Thymus (tissue), 14 donors: ENCODE data around the gene CDC27. TPM values are rescaled to one million over a fixed set of nuclear protein-coding genes. Genes with fewer than 3 reads are reported as not detected.

Experiments used
- DNase-seq, 9 donors: peaks; one replicate each; pipeline ENCODE4 v3.0.0-alpha.2; 2013; ENCODE audit warnings: low spot score in 9 of 9, low read depth in 6 of 9, missing footprints in 1 of 9
- H3K27ac ChIP-seq, 2 donors: one replicate each; pipeline ENCODE4 v1.5.1; 2013; ENCODE audit warnings: control low read depth in 1 of 2, low read depth in 1 of 2, low read length in 1 of 2, mild to moderate bottlenecking in 1 of 2, moderate library complexity in 1 of 2
- H3K27me3 ChIP-seq, 2 donors: one replicate each; pipeline ENCODE4 v1.5.1; 2013; ENCODE audit warnings: low read length in 1 of 2; ENCODE audit not compliant: control insufficient read depth in 2 of 2, insufficient read depth in 1 of 2
- H3K36me3 ChIP-seq, 2 donors: one replicate each; pipeline ENCODE4 v1.5.1; 2013; ENCODE audit warnings: low read length in 1 of 2, mild to moderate bottlenecking in 1 of 2, moderate library complexity in 1 of 2; ENCODE audit not compliant: control insufficient read depth in 2 of 2, insufficient read depth in 2 of 2
- H3K4me1 ChIP-seq, 2 donors: one replicate each; pipeline ENCODE4 v1.5.1; 2013; ENCODE audit warnings: low read length in 2 of 2; ENCODE audit not compliant: control insufficient read depth in 2 of 2, insufficient read depth in 2 of 2
- H3K4me3 ChIP-seq, 2 donors: one replicate each; pipeline ENCODE4 v1.5.1; 2013; ENCODE audit warnings: low read length in 2 of 2, control low read depth in 1 of 2, mild to moderate bottlenecking in 1 of 2
- H3K9me3 ChIP-seq, 2 donors: one replicate each; pipeline ENCODE4 v1.5.1; 2013; ENCODE audit warnings: low read length in 1 of 2, mild to moderate bottlenecking in 1 of 2; ENCODE audit not compliant: control insufficient read depth in 2 of 2, insufficient read depth in 1 of 2
- WGBS: extraction: QIAGEN DNeasy Blood & Tissue Kit; methylation state at CpG from one replicate; pipeline ENCODE4 v1.1.7; 2013; 5-methylcytosine and 5-hydroxymethylcytosine counted together
- long read RNA-seq, 10 donors: transcript quantifications; one replicate each; lab custom pipeline, GENCODE V29; 2026
- polyA plus RNA-seq: library from polyadenylated mRNA; stranded (reverse); fragments of 200-250 nt; gene quantifications from one replicate; pipeline ENCODE4 v1.2.3, GENCODE V29; 2013
- total RNA-seq: library from RNA; stranded (reverse); fragments of 120-200 nt; gene quantifications from one replicate; pipeline ENCODE4 v1.2.4, GENCODE V29; 2013
- donor health status: healthy.

CDC27 gene
- total RNA-seq (52.2 TPM), polyA plus RNA-seq (21.1 TPM)
- long read RNA-seq, donor 1: 0 reads
- long read RNA-seq, donor 2: 0 reads
- long read RNA-seq, donor 3, full-length matches to known transcripts: 1 of 1 reads
- long read RNA-seq, donor 3, partial matches to known transcripts: 0 of 1 reads
- long read RNA-seq, donor 3, other reads (novel, unspliced or antisense): 0 of 1 reads
- long read RNA-seq, donor 4: 0 reads
- long read RNA-seq, donor 5, full-length matches to known transcripts: 2 of 2 reads
- long read RNA-seq, donor 5, partial matches to known transcripts: 0 of 2 reads
- long read RNA-seq, donor 5, other reads (novel, unspliced or antisense): 0 of 2 reads
- long read RNA-seq, donor 6, full-length matches to known transcripts: 2 of 2 reads
- long read RNA-seq, donor 6, partial matches to known transcripts: 0 of 2 reads
- long read RNA-seq, donor 6, other reads (novel, unspliced or antisense): 0 of 2 reads
- long read RNA-seq, donor 7, partial matches to known transcripts: 0 of 2 reads
- long read RNA-seq, donor 7, other reads (novel, unspliced or antisense): 0 of 2 reads
- long read RNA-seq, donor 8, full-length matches to known transcripts: 1 of 1 reads
- long read RNA-seq, donor 8, partial matches to known transcripts: 0 of 1 reads
- long read RNA-seq, donor 8, other reads (novel, unspliced or antisense): 0 of 1 reads
- long read RNA-seq, donor 9, full-length matches to known transcripts: 1 of 1 reads
- long read RNA-seq, donor 9, partial matches to known transcripts: 0 of 1 reads
- long read RNA-seq, donor 9, other reads (novel, unspliced or antisense): 0 of 1 reads
- long read RNA-seq, donor 10, partial matches to known transcripts: 6 of 7 reads
- long read RNA-seq, donor 10, other reads (novel, unspliced or antisense): 0 of 7 reads

DNA sequence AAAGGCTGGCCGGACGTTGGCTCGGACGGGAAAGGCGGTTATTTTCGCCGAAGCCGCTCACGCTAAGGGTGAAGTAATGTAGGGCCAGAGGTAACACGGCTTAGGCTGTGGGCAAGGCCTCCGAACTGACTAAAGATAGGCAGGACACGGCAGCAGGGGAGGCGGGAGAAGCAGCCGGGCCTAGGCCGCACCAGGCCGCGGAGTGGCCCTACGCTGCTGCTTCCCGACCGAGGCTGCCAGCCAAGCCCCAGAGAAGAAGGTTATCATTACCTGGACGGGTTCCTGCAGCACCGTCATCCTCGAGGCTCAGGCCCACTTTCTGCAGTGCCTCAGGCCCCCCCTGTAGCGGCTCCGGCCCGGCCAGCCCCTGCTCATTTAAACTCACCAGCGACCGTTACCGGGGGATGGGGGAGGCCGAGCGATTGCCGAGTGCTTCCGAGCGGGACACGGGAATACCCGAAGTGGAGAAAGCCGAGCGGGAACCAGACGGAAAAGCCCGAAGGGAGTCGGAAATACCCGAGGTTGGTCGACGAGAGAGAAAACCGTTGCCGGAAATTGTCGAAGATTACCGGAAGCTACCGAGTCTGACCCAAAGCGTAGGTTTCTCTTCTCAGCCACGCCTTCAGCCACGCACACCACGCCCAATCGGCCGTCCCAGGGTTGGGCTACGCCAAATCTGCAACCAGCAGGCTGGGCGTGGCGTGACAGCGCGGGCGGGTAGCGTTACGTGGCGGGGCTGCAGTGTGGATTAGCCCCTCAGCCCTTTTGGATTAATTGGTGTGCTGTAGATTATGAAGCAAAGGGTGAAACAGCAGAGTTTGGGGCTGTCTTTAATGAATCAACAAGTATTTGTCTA, at the start of gene CDC27:
CDC27 (minus strand) TSS at position 420 of the 856 bp plus-strand sequence; CDS start at position 297, 123 bp downstream.
- no peaks in the 10 kb centered on the region for H3K36me3 ChIP-seq
- peak within 1 kb of the TSS; percentile 61 to 89 for H3K27ac ChIP-seq
- peak within 1 kb of the TSS; percentile 79 to 82 for H3K4me3 ChIP-seq
- WGBS: under 1% methylated on average over 64 of the region's 64 CpGs
- DNase-seq: peak; percentile 95 to 100 (median 100)
- H3K9me3 ChIP-seq: no peaks in the 10 kb centered on the region
- peaks cover 0 to 6% of the 10 kb centered on the region in 2 donors for H3K4me1 ChIP-seq
- no peaks in the 10 kb centered on the region for H3K27me3 ChIP-seq

GRCh38 chr17:47238321-47239010, 49.4 kb upstream of the CDC27 start:
- WGBS: 87% methylated on average over 29 of the region's 29 CpGs
- no peak for DNase-seq
- H3K9me3 ChIP-seq: peaks cover 0 to 20% of the 10 kb centered on the region in 2 donors
- H3K4me1 ChIP-seq: no peaks in the 10 kb centered on the region
- no peak overlapping the region for H3K27ac ChIP-seq
- H3K27me3 ChIP-seq: no peaks in the 10 kb centered on the region
- H3K4me3 ChIP-seq: no peak overlapping the region
- H3K36me3 ChIP-seq: no peaks in the 10 kb centered on the region

GRCh38 chr17:47237841-47238240, 48.7 kb upstream of the CDC27 start:
- no peak for DNase-seq
- no peaks in the 10 kb centered on the region for H3K27me3 ChIP-seq
- H3K9me3 ChIP-seq: peaks cover 0 to 20% of the 10 kb centered on the region in 2 donors
- WGBS: 97% methylated on average over 7 of the region's 7 CpGs
- no peaks in the 10 kb centered on the region for H3K4me1 ChIP-seq
- H3K27ac ChIP-seq: no peak overlapping the region
- H3K36me3 ChIP-seq: no peaks in the 10 kb centered on the region
- H3K4me3 ChIP-seq: no peak overlapping the region

DNA sequence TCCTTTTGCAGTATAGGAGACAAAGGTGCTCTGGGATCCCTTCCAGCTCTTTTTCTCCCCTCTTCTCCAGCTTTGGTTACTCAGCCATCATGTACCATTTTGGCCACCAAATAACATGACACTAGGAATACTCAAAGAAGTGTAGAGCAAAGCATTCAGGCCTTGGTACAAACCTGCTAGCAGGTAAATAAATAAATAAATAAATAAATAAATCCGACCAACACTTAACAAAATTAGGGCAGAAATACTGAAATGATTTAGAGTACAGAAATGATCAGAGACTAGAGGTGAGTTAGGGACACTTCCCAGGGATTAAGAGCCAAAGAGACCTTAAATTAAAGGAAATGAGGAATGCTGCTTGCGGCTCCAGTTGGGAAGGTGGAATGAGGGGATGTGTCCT, 46.8 kb upstream of the CDC27 start:
- no peak overlapping the region for H3K4me3 ChIP-seq
- H3K27ac ChIP-seq: no peak overlapping the region
- DNase-seq: no peak

GRCh38 chr17:47235506-47235905, 46.4 kb upstream of the CDC27 start:
- Histone ChIP-seq H3K4me3 (no peak overlapping the region), H3K36me3 (no peaks in the 10 kb centered on the region), H3K9me3 (peaks cover 0 to 17% of the 10 kb centered on the region in 2 donors), H3K27me3 (peaks cover 0 to 6% of the 10 kb centered on the region in 2 donors), H3K27ac (no peak overlapping the region), H3K4me1 (no peaks in the 10 kb centered on the region)
- 97% methylated on average over 3 of the region's 3 CpGs for WGBS
- DNase-seq: no peak

More for the DNA sequence above, 46.8 kb upstream of the CDC27 start:
- peaks cover 0 to 2% of the 10 kb centered on the region in 2 donors for H3K27me3 ChIP-seq
- H3K36me3 ChIP-seq: no peaks in the 10 kb centered on the region
- WGBS: 97% methylated on average over 2 of the region's 2 CpGs
- peaks cover 0 to 18% of the 10 kb centered on the region in 2 donors for H3K9me3 ChIP-seq
- H3K4me1 ChIP-seq: no peaks in the 10 kb centered on the region

DNA sequence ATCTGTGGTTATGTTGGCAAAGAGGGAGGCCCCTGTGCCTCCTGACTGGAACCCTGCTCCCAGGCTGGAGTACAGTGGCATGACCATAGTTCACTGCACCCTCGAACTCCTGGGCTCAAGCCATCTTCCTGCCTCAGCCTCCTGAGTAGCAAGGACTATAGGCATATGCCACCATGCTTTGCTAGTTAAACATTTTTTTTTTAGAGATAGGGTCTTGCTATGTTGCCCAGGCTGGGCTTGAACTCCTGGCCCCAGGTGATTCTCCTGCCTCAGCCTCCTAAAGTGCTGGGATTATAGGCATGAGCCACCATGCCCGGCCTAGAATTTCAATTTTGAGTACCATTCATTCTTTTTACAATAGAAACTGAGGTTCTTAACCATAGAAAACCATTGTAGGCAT, 43.4 kb upstream of the CDC27 start:
- 97% methylated on average over 2 of the region's 2 CpGs for WGBS
- peaks cover 0 to 4% of the 10 kb centered on the region in 2 donors for H3K4me1 ChIP-seq

GRCh38 chr17:47231866-47232265, 42.8 kb upstream of the CDC27 start:
- WGBS: 91% methylated on average over 3 of the region's 3 CpGs
- no peak for DNase-seq
- Histone ChIP-seq H3K27me3 (peaks cover 0 to 10% of the 10 kb centered on the region in 2 donors), H3K36me3 (no peaks in the 10 kb centered on the region), H3K4me1 (peaks cover 0 to 4% of the 10 kb centered on the region in 2 donors), H3K9me3 (peaks cover 0 to 5% of the 10 kb centered on the region in 2 donors), H3K27ac (no peak overlapping the region), H3K4me3 (no peak overlapping the region)

More for the DNA sequence above, 43.4 kb upstream of the CDC27 start:
- no peak overlapping the region for H3K27ac ChIP-seq
- peaks cover 0 to 10% of the 10 kb centered on the region in 2 donors for H3K27me3 ChIP-seq
- DNase-seq: no peak
- H3K9me3 ChIP-seq: peaks cover 0 to 11% of the 10 kb centered on the region in 2 donors
- no peaks in the 10 kb centered on the region for H3K36me3 ChIP-seq
- H3K4me3 ChIP-seq: no peak overlapping the region

GRCh38 chr17:47231334-47231733, 42.2 kb upstream of the CDC27 start:
- no peak overlapping the region for H3K4me3 ChIP-seq
- no peaks in the 10 kb centered on the region for H3K36me3 ChIP-seq
- no peaks in the 10 kb centered on the region for H3K9me3 ChIP-seq
- DNase-seq: no peak
- 88% methylated on average over 3 of the region's 3 CpGs for WGBS
- peaks cover 0 to 10% of the 10 kb centered on the region in 2 donors for H3K27me3 ChIP-seq
- H3K27ac ChIP-seq: no peak overlapping the region
- H3K4me1 ChIP-seq: peaks cover 0 to 4% of the 10 kb centered on the region in 2 donors
